Neural cell (in vitro differentiated cells): ENCODE measurements around the gene WDR49.

Experiments used
- EP300 ChIP-seq: fragments of 450-650 bp; conservative IDR thresholded peaks from 2 replicates; pipeline ENCODE4 v1.6.1; 2014; ENCODE audit warnings: antibody characterized with exemption, mild to moderate bottlenecking, moderate library complexity; ENCODE audit not compliant: poor library complexity, severe bottlenecking
- POLR2AphosphoS5 ChIP-seq: IDR thresholded peaks from 2 replicates; pipeline ENCODE4 v1.6.1; 2012
- REST ChIP-seq: IDR thresholded peaks from 2 replicates; pipeline ENCODE4 v1.6.1; 2012; ENCODE audit warnings: borderline replicate concordance
- TF ChIP-seq, protein P1 (sequence below): fragments of 450-650 bp; IDR thresholded peaks from 2 replicates; pipeline ENCODE4 v1.5.1; 2014; ENCODE audit warnings: antibody characterized with exemption, mild to moderate bottlenecking, moderate library complexity; ENCODE audit not compliant: poor library complexity, severe bottlenecking

GRCh38 chr3:167606836-167607235 lies 46.9 kb downstream of the WDR49 start:
- TF ChIP-seq, protein P1, sequence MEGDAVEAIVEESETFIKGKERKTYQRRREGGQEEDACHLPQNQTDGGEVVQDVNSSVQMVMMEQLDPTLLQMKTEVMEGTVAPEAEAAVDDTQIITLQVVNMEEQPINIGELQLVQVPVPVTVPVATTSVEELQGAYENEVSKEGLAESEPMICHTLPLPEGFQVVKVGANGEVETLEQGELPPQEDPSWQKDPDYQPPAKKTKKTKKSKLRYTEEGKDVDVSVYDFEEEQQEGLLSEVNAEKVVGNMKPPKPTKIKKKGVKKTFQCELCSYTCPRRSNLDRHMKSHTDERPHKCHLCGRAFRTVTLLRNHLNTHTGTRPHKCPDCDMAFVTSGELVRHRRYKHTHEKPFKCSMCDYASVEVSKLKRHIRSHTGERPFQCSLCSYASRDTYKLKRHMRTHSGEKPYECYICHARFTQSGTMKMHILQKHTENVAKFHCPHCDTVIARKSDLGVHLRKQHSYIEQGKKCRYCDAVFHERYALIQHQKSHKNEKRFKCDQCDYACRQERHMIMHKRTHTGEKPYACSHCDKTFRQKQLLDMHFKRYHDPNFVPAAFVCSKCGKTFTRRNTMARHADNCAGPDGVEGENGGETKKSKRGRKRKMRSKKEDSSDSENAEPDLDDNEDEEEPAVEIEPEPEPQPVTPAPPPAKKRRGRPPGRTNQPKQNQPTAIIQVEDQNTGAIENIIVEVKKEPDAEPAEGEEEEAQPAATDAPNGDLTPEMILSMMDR, result no peak
- TF ChIP-seq REST (no peak), POLR2AphosphoS5 (no peak), EP300 (no peak)
